Kidney capillary endothelial cell (primary cell): ENCODE results near the gene CSTPP1.

Source experiments
- DNase-seq: peaks from one replicate; pipeline ENCODE4 v3.0.0-alpha.2; 2018; ENCODE audit warnings: low spot score

Gene CSTPP1

DNA sequence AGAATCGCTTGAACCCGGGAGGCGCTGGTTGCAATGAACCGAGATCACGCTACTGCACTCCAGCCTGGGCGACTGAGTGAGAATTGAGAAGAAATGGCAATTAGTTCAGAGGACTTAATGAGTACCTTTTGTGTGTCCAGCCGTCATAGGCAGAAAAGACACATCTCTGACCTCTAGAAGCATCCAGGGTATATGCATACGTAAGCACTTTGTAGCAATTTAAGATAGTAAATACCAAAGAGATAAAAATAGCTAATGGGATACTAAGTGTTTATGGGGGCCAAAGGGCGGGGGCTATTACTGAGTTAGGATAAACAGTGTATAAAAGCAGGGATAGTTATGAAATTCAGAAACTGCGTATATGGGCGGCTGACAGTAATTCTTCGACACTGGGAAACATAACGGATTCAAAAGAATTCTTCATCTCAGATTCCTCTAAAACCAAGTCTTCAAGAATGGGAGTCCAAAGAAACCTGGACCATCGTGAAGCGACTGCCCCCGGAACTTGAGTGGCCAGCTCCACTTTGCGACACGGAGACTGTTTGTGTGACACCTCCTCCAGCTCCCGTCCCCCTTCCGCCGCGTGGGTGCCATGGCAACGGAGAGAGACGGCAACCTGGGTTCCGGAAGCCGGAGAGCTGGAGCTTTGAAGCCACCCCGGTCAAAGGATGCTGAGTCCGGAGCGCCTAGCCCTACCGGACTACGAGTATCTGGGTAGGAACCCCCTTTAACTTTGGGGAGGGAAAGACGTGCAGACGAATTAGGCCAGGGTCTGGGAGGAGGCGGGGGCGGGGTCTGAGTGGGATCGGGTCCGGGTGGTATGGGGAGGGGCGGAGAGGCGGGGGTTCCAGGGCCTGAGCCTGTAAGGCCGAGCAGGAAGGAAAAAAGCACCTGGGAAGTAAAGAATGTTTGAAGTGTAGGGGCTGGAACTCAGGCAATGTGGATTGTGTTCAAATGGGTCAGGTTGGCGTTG lies at the start of gene CSTPP1:
TSS of gene CSTPP1 (plus strand) at position 624 of the 973 bp plus-strand sequence. CDS start at position 669, 45 bp downstream.
- peak; percentile 83 for DNase-seq

GRCh38 chr11:46888636-46889035 lies 47.9 kb upstream of the CSTPP1 start:
- DNase-seq = no peak

- no peak for DNase-seq
Observed at GRCh38 chr11:46889251-46889650, 47.3 kb upstream of the CSTPP1 start.

DNA sequence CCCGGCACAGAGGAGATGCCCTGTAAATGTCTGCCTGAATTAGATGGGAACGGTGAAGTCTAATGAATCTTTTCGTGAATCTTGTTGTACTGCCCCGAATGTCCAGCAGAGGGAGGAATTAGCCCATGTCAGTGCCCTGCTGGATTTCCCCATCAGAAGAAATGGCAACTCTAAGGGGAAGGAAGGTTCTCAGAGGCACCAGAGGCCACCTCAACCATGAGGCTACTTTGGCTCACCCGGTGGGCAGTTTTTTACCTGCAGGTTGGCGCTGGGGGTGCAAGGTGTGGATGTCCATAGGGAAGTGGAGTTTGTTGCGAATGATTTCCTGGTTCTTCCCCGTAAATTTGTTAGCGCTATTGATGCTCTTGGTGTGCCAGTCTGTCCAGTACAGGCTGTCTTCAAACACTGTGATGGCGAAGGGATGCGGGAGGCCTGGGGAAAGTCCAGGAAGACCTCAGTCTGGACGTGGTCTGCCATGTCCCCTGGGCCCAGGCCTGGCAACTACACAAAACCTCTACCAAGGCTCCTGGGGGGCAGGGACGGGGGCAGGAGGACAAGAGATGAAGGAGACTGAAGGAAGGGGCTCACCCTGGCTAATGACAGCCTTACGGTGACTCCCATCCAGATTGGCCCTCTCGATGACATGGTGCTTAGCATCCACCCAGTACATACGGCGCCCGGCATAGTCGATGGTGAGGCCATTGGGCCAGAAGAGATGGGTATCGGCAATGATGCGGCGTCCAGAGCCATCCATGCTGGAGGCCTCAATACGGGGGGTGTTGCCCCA lies 46.7 kb upstream of the CSTPP1 start:
- peak; percentile 76 for DNase-seq

DNA sequence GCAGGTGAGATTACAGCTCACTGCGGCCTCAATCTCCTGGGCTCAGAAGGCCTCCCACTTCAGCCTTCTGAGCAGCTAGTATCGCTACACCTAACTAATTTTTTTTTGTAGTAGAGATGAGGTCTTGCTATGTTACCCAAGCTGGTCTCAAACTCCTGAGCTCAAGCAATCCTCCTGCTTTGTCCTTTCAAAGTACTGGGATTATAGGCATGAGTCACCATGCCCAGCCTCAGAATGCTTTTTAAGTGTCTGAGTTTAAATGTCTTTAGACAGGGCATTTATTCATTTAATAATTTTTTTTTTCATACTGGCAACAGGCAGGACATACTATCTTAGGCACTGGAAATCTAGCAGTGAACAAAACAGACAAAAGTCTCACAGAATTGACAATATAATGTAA lies 45.9 kb upstream of the CSTPP1 start:
- DNase-seq = no peak

DNA sequence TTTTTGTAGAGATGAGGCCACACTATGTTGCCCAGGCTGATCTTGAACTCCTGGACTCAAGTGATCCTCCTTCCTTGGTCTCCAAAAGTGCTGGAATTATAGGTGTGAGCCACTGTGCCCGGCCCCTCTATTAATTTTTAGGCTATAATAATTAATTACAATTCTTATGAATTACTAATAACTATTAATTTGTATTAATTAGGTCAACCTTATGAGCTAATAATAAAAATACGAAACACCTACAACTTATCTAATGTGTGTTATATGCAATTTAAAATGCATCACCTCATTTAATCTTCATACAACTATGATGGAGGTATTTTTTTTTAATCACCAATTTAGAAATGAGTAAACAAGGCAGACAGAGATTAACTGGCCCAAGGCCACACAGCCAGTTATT lies 44.5 kb upstream of the CSTPP1 start:
- DNase-seq = no peak

GRCh38 chr11:46892838-46893237 lies 43.7 kb upstream of the CSTPP1 start:
- DNase-seq = no peak

GRCh38 chr11:46894506-46894905 lies 42.1 kb upstream of the CSTPP1 start:
- no peak for DNase-seq

- no peak for DNase-seq
Observed at GRCh38 chr11:46894961-46895360, 41.6 kb upstream of the CSTPP1 start.

DNA sequence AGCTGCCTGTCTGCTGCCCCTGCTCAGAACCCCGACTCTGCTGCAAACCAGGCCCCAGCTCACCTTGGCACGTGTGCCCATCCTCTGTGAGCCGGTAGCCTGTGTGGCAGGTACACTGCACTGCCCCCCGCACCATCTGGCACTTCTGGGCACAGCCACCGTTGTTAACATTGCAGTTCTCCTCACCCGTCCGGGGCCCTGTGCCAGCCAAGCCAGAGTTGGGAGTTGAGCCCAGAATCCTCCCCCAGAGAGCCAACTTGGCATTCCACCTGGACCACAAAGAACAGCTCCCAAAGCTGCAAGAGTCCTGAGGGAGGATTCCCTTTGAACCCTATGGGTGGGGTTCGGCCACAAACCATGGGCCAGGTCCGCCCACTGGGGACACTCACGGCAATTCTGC lies 40.7 kb upstream of the CSTPP1 start:
- DNase-seq = no peak

- peak; percentile 61 for DNase-seq
Observed at GRCh38 chr11:46896719-46897406, 39.7 kb upstream of the CSTPP1 start.

GRCh38 chr11:46898396-46899095 lies 38.0 kb upstream of the CSTPP1 start:
- DNase-seq = no peak

- no peak for DNase-seq
Observed at GRCh38 chr11:46899501-46900025, 37.0 kb upstream of the CSTPP1 start.

- DNase-seq = no peak
Observed at GRCh38 chr11:46900091-46900746, 36.3 kb upstream of the CSTPP1 start.

DNA sequence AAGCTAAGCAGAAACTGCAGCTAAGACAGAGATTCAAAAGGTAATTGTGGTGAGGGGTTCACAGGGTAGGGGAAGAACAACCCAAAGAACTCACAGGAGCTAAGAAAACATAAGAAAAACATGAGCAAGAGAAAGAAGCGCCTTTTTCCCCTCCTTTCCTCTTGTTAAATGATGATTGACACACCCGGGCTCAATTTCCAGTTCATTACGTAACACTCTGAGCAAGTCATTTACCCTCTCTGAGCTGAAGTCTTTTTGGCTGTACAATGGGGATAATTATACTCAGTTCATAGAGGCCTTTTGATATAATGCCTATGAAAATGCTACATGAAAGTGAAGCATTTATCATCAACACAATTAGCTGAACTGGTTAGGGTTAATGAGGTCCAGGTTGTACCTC lies 35.4 kb upstream of the CSTPP1 start:
- DNase-seq = no peak

GRCh38 chr11:46902694-46903093 lies 33.9 kb upstream of the CSTPP1 start:
- DNase-seq = no peak

GRCh38 chr11:46903846-46904245 lies 32.7 kb upstream of the CSTPP1 start:
- no peak for DNase-seq

DNA sequence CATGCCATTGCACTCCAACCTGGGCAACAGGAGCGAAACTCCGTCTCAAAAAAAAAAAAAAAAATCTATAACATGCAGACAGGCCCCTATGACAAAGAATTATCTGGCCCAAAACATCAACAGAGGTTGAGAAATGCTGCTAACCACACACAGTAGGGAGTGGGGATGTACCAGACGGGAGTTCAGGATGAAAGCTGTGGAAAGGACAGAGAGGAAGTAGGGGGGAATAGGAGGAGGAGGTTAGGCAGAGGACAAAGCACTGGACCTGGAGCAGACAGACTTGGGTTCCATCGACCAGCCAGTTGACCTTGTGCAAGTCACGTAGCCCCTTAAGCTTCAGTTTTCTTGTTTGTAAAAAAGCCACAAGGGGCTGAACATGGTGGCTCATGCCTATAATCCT lies 30.8 kb upstream of the CSTPP1 start:
- DNase-seq = no peak

GRCh38 chr11:46906609-46907041 lies 29.9 kb upstream of the CSTPP1 start:
- DNase-seq = peak; percentile 65

DNA sequence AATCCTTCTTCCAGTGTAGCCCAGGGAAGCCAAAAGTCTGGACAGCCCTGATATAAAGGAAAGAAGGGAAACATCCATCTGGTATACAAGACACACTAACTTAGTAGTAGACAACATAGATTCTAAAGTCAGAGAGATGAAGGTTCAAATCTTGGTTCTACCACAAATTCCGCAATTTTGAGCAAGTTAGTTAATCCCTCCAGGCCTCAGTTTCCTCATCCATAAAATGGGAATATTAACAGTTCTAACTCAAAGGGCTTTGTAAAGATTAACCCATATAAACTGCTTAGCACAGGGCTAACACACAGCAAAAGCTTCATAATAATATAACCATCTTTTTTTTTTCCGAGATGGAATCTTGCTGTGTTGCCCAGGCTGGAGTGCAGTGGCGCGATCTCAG lies 29.0 kb upstream of the CSTPP1 start:
- DNase-seq = no peak
